ENCODE measurements around the gene LPXN.

DNA sequence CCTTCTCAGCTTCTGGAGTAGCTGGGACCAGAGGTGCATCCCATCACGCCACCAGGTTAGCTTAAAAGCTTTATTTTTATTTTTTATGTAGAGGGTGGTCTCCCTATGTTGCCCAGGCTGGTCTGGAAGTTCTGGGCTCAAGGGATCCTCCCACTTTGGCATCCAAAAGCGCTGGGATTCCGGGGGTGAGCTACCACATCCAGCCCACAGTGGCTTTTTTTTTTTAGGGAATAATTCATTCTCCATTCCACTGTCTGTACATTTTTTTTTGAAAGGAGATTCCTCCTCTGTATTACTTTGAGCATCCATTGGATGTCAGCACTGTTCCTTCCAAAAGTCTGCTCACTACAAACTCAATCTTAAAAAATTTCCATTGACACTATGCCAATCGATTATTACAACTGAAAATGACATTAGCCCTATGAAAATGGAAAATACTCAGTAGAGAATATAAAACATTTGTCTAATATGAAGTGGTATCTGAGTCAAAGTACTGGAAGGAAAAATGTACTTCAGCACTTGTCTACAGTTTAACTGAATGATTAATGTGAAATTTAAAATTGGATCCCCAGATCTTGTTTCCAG lies 1.3 kb upstream of the LPXN start:
- TF ChIP-seq, protein P1, sequence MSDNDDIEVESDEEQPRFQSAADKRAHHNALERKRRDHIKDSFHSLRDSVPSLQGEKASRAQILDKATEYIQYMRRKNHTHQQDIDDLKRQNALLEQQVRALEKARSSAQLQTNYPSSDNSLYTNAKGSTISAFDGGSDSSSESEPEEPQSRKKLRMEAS (IDR thresholded peaks at IDR 0.05; ENCODE audit: insufficient read depth, insufficient read length): no peak
- TF ChIP-seq, protein P2, sequence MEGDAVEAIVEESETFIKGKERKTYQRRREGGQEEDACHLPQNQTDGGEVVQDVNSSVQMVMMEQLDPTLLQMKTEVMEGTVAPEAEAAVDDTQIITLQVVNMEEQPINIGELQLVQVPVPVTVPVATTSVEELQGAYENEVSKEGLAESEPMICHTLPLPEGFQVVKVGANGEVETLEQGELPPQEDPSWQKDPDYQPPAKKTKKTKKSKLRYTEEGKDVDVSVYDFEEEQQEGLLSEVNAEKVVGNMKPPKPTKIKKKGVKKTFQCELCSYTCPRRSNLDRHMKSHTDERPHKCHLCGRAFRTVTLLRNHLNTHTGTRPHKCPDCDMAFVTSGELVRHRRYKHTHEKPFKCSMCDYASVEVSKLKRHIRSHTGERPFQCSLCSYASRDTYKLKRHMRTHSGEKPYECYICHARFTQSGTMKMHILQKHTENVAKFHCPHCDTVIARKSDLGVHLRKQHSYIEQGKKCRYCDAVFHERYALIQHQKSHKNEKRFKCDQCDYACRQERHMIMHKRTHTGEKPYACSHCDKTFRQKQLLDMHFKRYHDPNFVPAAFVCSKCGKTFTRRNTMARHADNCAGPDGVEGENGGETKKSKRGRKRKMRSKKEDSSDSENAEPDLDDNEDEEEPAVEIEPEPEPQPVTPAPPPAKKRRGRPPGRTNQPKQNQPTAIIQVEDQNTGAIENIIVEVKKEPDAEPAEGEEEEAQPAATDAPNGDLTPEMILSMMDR (IDR thresholded peaks at IDR 0.05; ENCODE audit: extremely low read depth in 1 of 2, insufficient read depth in 1 of 2, low read depth in 1 of 2, low read length in 2 of 2): peak; percentile 18 to 26
- TF ChIP-seq MYC (IDR thresholded peaks at IDR 0.05; ENCODE audit: low read depth, low read length) (no peak), POLR2A (IDR thresholded peaks at IDR 0.05; ENCODE audit: low read depth, low read length) (no peak), FOS (IDR thresholded peaks at IDR 0.05; ENCODE audit: borderline replicate concordance, insufficient read depth, low read length) (no peak), POLR2AphosphoS5 (IDR thresholded peaks at IDR 0.05; ENCODE audit: insufficient read depth, low read depth, low read length) (no peak), JUN (IDR thresholded peaks at IDR 0.05; ENCODE audit: borderline replicate concordance, insufficient read depth, insufficient read length, low read depth) (no peak), EZH2 (IDR thresholded peaks at IDR 0.05; ENCODE audit: borderline replicate concordance, low read depth, low read length, severe bottlenecking) (no peak), GATA2 (IDR thresholded peaks at IDR 0.05; ENCODE audit: insufficient read depth, insufficient read length, low read depth, low read length) (no peak)

Data from endothelial cell of umbilical vein (primary cell).